Anterior cingulate cortex (tissue), 58 donors: ENCODE results near the gene TMEM245.
A peak's percentile ranks its signal among the peaks of the same experiment; 100 is the strongest.
"Not testable (repeated sequence)": the region's sequence is repeated elsewhere in the genome, so short reads cannot be mapped to it uniquely, and the experiment has no call there.

Experiments used
- DNase-seq, 58 donors: peaks; one replicate each; lab custom pipeline; 2025; lab: John Stamatoyannopoulos, UW

TMEM245 gene

GRCh38 chr9:109072133-109072692, 47.5 kb downstream of the TMEM245 start:
- no peak for DNase-seq

- DNase-seq: no peak
Observed at GRCh38 chr9:109068764-109069163, 51.0 kb downstream of the TMEM245 start.

GRCh38 chr9:109064963-109065702, 54.6 kb downstream of the TMEM245 start:
- DNase-seq: no peak

DNA sequence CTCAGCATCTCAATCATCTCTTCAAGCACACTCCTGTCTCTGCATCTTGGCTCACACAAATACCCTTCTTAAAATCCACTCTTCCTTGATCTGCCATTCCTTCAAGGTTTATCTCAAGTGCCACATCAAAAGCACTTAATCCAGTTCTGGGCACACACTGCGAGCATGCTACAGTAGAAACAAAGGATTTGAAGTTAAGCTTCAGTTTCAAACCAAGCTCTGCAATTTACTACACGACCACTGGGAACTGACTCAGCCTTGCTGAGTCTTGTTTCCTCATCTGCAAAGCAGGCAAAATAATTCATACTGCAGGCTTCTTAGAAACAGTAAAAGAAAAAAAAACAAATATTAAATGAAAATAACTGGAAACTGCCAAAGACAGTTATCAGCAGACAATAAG, 56.0 kb downstream of the TMEM245 start:
- no peak for DNase-seq

DNA sequence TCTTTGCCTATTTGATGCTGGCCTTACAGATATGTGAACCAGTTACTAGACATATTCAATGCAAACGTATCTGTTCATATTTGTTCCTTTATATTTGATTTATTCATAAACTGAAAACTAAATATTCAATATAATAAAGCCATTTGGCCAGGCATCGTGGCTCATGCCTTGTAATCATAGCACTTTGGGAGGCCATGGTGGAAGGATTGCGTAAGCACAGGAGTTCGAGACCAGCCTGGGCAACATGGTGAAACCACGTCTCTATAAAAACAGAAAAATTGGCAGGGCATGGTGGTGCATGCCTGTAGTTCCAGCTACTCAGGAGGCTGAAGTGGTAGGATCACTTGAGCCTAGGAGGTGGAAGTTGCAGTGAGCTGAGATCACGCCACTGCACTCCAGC, 57.2 kb downstream of the TMEM245 start:
- DNase-seq: no peak

GRCh38 chr9:109060191-109060590, 59.6 kb downstream of the TMEM245 start:
- DNase-seq: no peak

- not testable (repeated sequence) for DNase-seq
Observed at GRCh38 chr9:109053121-109053520, 66.6 kb downstream of the TMEM245 start.

DNA sequence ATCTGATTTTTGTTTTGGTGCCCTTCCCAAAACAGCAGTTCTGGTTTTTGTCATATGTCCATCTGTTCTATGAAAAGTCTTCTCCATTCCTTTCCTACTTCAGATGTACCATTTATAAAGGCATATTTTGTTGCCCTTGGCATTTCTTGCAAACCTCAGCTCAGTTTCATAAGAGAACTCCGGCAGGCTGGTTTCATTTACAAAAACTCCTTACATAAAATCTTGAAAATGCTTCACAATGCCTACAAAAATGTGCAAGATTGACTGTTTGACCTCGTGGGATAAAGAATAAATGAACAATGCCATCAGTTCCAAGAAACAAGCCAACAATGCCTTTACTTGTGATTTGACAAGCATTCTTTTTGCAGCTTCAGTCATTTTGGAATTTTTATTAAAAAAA, 67.3 kb downstream of the TMEM245 start:
- DNase-seq: no peak

DNA sequence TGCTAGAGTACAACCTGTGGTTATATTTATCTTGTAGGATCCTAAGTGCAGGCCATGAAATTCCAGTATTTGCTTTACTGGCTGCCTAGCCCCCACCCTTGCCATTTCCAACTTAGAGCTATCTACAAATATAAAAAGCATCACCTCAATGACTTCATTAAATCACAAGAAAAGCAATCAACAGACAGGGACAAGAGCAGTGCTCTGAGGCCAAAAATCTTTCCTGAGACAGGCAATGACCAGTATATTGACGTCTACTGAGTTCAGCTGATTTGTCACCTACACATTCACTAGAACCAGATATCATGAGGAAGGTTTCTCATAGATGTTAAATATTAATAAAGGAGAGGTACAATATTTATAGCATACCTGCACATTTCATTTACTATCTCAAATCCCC, 68.0 kb downstream of the TMEM245 start:
- DNase-seq: no peak

GRCh38 chr9:109050444-109050843, 69.3 kb downstream of the TMEM245 start:
- no peak for DNase-seq

DNA sequence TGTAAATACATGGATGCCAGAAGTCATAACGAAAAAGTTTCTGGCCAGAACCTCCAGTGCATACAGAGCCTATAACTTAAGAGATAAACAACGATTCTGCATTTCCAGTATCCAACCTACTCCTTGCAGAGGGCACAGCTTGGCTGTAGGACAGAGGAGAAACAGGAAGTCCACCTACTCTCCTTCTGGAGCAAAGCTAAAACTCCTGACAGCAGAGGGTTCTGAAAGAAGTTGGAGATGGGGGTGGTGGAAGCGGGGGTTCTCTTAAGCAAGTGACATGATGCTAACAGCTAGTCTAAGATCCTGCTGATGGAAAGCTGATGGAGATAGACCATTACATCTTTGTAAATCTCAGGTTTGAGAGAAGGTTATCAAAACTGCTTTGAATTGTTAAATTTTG, 70.9 kb downstream of the TMEM245 start:
- DNase-seq: peak in 24 of 58 donors; percentile 0 to 60 (median 11)

- DNase-seq: no peak
Observed at GRCh38 chr9:109047259-109047658, 72.5 kb downstream of the TMEM245 start.

DNA sequence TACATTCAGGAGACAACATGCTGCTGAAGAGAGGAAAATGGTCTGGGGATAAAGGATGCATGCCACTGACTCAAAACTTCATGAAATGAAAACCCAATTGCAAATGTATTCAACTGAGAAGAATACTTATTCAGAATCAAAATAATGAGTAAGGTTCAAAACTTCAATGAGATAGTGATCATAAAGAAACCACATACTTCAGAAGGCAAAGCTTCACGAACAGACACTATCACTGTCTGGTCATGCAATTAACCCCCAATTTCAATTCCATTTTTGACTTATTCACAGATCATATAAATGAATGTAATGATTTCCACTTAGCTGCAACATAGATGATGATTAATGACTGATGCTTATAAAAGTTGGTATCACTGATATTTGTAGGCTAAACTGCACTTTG, 73.4 kb downstream of the TMEM245 start:
- no peak for DNase-seq

DNA sequence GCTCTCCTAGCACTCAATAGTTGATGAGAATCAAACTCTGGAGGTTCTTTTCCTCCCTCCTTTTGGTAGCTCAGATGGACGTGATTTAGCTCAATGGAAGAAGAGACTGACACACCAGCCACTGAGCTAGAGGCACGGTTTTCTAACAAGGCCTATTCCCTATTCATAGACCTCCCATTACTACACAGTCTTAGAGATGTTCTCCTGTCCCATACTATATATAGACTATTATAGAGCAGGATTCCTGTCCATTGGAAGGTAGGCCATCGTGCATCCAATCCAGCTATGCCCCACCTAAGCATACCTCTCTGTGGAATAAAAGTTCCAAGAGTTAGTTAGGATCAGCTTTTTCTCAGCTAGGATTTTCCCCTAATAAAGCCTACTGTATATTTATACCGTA, 76.2 kb downstream of the TMEM245 start:
- no peak for DNase-seq

- DNase-seq: no peak
Observed at GRCh38 chr9:109040571-109040970, 79.2 kb downstream of the TMEM245 start.

GRCh38 chr9:109039539-109039938, 80.2 kb downstream of the TMEM245 start:
- no peak for DNase-seq

- no peak for DNase-seq
Observed at GRCh38 chr9:109037946-109038715, 81.6 kb downstream of the TMEM245 start.

DNA sequence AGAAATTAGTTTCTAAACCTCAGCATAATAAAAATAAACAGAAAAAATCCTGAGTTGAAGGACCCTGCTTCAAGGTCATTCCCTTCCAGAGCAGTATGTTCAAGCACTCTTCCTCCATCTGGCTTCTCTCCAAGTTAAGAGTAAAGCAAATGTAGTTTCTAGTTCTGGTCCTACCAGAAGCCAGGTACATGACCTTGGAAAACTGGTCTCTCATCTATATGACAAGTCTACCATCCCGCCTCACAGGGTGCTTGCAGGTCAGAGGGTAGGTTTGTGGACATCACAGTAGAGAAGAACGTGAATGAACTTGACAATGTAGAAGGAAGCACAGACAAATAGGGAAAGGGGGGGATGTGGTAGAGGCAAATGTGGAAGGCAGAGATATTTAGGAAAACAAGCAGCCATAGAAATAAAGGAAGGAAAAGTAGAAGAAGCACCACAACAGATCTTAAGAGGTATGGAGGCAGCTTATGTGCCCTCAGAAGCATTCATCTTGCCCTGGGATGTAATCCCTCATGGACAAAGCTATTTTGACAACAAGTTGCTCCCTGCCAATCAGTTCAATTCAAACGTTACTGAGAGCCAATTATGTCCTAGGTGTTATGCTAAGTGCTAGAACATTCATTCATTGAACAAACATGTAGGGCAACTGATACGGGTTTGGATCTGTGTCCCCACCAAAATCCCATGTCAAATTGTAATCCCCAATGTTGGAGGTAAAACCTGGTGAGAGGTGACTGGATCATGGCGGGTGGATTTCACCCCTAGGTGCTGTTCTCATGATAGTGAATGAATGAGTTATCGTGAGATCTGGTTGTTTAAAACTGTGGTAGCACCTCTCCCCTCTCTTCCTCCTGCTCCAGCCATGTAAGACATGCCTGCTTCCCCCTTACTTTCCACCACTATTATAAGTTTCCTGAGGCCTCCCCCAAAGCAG, 82.7 kb downstream of the TMEM245 start:
- DNase-seq: no peak

GRCh38 chr9:109035684-109036423, 83.9 kb downstream of the TMEM245 start:
- DNase-seq: no peak
